Measurements from ENCODE around the gene LRP1B.

LRP1B gene

GRCh38 chr2:140639628-140640027 lies 1491.2 kb downstream of the LRP1B start:
- CTCF ChIA-PET, result no interaction called here
- H3K4me1 Mint-ChIP-seq, result no peaks in the 10 kb centered on the region
- no peaks in the 10 kb centered on the region for H3K9me3 Mint-ChIP-seq
- no peak overlapping the region for H3K27ac Mint-ChIP-seq
- no peak overlapping the region for H3K4me3 Mint-ChIP-seq
- DNase-seq, result no peak
- H3K36me3 Mint-ChIP-seq, result no peaks in the 10 kb centered on the region
- no peaks in the 10 kb centered on the region for H3K27me3 Mint-ChIP-seq

DNA sequence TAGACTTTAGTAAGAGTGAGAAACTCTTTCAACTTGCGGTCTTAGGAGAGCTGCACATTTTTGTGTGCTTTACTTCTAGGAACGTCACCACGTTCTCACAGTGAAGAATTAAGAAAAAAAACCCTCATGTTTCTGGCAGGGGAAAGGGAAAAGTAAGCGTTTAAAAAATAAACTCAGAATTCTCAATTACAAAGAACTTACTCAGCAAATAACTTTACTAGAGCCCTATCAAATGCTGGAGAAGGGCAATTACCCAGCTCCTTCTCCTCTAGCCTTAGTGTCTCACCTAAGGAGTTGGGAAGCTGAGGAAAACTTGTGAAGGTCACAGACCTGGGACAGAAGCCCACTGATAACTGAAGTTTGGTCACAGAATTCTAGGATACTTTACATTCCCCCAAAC lies 1500.3 kb downstream of the LRP1B start:
- CTCF ChIA-PET, result no interaction called here
- no peak for DNase-seq
- peaks cover 22% of the 10 kb centered on the region for H3K9me3 Mint-ChIP-seq
- no peak overlapping the region for H3K27ac Mint-ChIP-seq
- H3K4me1 Mint-ChIP-seq, result no peaks in the 10 kb centered on the region
- H3K36me3 Mint-ChIP-seq, result no peaks in the 10 kb centered on the region
- no peak overlapping the region for H3K4me3 Mint-ChIP-seq
- no peaks in the 10 kb centered on the region for H3K27me3 Mint-ChIP-seq

DNA sequence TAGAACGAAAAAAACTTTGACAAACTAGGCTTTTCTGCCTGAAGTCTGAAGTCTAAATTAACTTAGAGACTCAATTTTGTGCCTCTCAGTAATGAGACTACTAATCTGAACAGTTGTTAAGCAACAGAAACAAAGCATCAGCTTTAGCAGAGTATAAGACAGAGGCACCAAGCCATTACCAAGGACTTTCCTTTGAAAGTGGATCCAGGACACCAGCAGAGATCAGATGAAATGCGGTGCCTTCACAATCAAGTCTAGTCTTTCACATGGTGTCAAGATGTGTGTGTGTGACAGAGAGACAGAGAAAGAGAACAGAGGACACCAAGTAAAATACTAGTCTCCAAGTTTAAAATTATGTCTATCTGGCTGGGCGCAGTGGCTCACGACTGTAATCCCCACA lies 1502.9 kb downstream of the LRP1B start:
- Mint-ChIP-seq H3K36me3 (no peaks in the 10 kb centered on the region), H3K4me1 (no peaks in the 10 kb centered on the region), H3K9me3 (peaks cover 24% of the 10 kb centered on the region), H3K4me3 (no peak overlapping the region), H3K27ac (no peak overlapping the region), H3K27me3 (no peaks in the 10 kb centered on the region)
- CTCF ChIA-PET, result no interaction called here
- no peak for DNase-seq

DNA sequence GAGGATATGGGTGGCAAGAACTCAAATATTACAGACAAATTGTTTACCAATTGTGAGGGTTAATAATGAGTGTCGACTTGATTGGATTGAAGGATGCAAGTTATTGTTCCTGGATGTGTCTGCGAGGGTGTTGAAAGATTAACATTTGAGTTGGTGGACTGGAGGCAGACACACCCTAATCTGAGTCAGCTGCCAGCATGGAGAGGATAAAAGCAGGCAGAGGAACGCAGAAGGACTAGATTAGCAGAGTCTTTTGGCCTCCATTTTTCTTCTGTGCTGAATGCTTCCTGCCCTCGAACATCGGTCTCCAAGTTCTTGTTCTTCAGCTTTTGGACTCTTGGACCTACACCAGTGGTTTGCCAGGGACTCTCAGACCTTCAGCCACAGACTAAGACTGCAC lies 1503.7 kb downstream of the LRP1B start:
- H3K4me3 Mint-ChIP-seq, result no peak overlapping the region
- H3K9me3 Mint-ChIP-seq, result peaks cover 24% of the 10 kb centered on the region
- no peaks in the 10 kb centered on the region for H3K27me3 Mint-ChIP-seq
- CTCF ChIA-PET, result no interaction called here
- DNase-seq, result no peak
- no peak overlapping the region for H3K27ac Mint-ChIP-seq
- no peaks in the 10 kb centered on the region for H3K4me1 Mint-ChIP-seq
- no peaks in the 10 kb centered on the region for H3K36me3 Mint-ChIP-seq

GRCh38 chr2:140624200-140624599 lies 1506.6 kb downstream of the LRP1B start:
- H3K27ac Mint-ChIP-seq, result no peak overlapping the region
- H3K4me1 Mint-ChIP-seq, result no peaks in the 10 kb centered on the region
- H3K9me3 Mint-ChIP-seq, result peaks cover 18% of the 10 kb centered on the region
- H3K4me3 Mint-ChIP-seq, result no peak overlapping the region
- no peaks in the 10 kb centered on the region for H3K27me3 Mint-ChIP-seq
- no peaks in the 10 kb centered on the region for H3K36me3 Mint-ChIP-seq
- no peak for DNase-seq
- CTCF ChIA-PET, result no interaction called here

DNA sequence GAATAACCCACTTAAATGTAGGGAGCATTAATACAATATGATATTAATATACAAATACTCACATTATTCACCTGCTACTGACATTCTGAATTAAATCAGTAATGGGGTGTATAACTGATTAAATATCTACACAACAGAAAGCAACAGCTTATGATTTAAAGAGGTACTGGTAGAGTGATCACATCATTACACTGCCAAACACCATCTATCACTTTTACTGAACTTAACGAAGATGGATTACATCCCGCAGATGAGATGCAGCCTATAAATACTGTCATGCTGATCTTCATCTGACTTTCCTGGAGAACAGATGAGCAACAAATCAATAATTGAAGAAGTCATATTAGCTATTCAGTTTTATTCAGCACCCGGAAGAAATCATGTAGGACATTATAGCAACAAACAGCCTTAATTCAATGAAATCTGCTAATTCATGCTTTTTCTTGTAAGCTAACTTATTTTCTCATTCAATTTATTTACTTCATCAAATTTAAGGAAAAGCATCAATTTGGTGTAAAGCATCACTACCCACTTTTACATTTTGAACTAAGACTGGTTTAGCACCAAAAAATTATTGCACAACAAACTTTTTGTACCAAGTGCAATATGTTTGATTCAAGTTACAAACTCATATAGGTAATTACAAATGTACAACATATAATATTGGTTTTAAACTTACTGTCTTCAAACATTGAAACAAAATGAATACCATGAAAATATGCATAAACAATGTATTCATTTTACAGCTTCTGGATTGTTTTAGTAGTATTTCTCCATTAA lies 1509.0 kb downstream of the LRP1B start:
- no peak for DNase-seq

GRCh38 chr2:140604788-140605187 lies 1526.0 kb downstream of the LRP1B start:
- Mint-ChIP-seq H3K4me3 (no peak overlapping the region), H3K36me3 (no peaks in the 10 kb centered on the region), H3K27ac (no peak overlapping the region), H3K9me3 (peaks cover 10% of the 10 kb centered on the region), H3K4me1 (no peaks in the 10 kb centered on the region), H3K27me3 (no peaks in the 10 kb centered on the region)
- CTCF ChIA-PET, result no interaction called here
- no peak for DNase-seq

More for the DNA sequence above, 1509.0 kb downstream of the LRP1B start:
- H3K27me3 Mint-ChIP-seq, result no peaks in the 10 kb centered on the region
- CTCF ChIA-PET, result interaction anchor here (0.7 kb wide), 1 partner anchor 398 kb away, joined by 3 read pairs; no protein-coding TSS in a partner anchor
- H3K4me1 Mint-ChIP-seq, result no peaks in the 10 kb centered on the region
- peaks cover 6% of the 10 kb centered on the region for H3K9me3 Mint-ChIP-seq
- H3K27ac Mint-ChIP-seq, result no peak overlapping the region
- no peaks in the 10 kb centered on the region for H3K36me3 Mint-ChIP-seq
- H3K4me3 Mint-ChIP-seq, result no peak overlapping the region

DNA sequence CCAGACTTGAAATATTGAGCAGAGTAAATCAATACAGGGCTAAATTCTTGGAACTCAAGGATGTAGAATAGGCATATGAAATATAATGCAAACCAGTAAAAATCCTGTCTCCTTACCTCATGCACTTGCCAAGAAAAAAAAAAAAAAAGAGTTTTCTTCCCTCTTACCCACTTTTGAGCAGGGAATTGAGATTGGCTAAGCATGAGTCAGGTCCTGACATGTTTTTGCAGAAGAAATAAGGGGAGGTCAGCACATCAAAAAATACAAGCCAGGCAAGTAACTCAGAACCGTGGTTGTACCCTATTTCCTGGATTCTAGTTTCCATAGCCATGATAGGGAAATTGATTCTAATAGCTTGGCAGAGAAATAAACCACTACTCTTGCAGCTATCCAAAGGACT lies 1526.7 kb downstream of the LRP1B start:
- Mint-ChIP-seq H3K27me3 (no peaks in the 10 kb centered on the region), H3K27ac (no peak overlapping the region), H3K9me3 (peaks cover 10% of the 10 kb centered on the region), H3K36me3 (no peaks in the 10 kb centered on the region), H3K4me3 (no peak overlapping the region), H3K4me1 (no peaks in the 10 kb centered on the region)
- CTCF ChIA-PET, result no interaction called here
- DNase-seq, result no peak

GRCh38 chr2:140603416-140603815 lies 1527.4 kb downstream of the LRP1B start:
- Mint-ChIP-seq H3K4me3 (no peak overlapping the region), H3K4me1 (no peaks in the 10 kb centered on the region)

DNA sequence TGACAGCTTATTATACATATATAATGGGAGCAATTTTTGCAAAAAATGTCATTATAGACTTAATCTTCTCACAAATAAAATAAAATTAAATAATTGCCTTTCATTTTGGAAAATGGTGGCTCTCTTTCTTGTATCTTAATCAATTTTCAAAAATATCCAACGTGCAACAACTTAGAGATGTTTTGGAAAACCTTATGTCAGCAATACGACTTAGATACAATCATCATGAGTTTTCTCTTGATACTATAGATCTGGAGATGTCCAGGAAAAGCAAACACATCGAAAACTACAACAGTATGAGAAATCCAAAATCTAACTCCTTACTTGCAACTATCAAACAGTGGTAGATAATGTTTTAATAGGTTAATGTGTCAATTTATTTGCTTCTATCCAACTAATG lies 1529.0 kb downstream of the LRP1B start:
- Mint-ChIP-seq H3K9me3 (peaks cover 13% of the 10 kb centered on the region), H3K27ac (no peak overlapping the region), H3K4me3 (no peak overlapping the region), H3K36me3 (no peaks in the 10 kb centered on the region), H3K27me3 (no peaks in the 10 kb centered on the region), H3K4me1 (no peaks in the 10 kb centered on the region)
- CTCF ChIA-PET, result no interaction called here
- DNase-seq, result no peak

More at GRCh38 chr2:140603416-140603815, 1527.4 kb downstream of the LRP1B start:
- Mint-ChIP-seq H3K9me3 (peaks cover 10% of the 10 kb centered on the region), H3K27me3 (no peaks in the 10 kb centered on the region), H3K27ac (no peak overlapping the region), H3K36me3 (no peaks in the 10 kb centered on the region)
- CTCF ChIA-PET, result no interaction called here
- no peak for DNase-seq

DNA sequence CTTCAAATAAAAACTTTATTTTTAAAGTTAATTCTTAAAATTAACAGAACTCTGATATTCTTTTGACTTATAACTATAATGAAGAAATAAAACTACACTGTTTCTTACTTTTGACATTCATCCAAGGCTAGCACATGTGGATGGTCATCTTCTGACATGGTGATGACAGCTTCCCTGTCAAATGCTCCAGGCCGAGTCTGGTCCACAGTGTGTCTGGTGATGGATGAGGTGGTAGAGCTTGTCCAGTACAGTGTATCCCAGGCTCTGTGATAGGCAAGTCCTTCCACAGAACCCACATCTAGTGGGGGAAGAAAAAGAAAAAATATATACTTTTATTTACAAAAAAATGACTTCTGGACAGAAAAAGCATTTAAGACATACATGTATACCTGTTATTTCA lies 1529.5 kb downstream of the LRP1B start:
- H3K4me3 Mint-ChIP-seq, result no peak overlapping the region
- no peaks in the 10 kb centered on the region for H3K36me3 Mint-ChIP-seq
- H3K27ac Mint-ChIP-seq, result no peak overlapping the region
- no peak for DNase-seq
- H3K9me3 Mint-ChIP-seq, result peaks cover 13% of the 10 kb centered on the region
- CTCF ChIA-PET, result no interaction called here
- no peaks in the 10 kb centered on the region for H3K4me1 Mint-ChIP-seq
- H3K27me3 Mint-ChIP-seq, result no peaks in the 10 kb centered on the region

- H3K27ac Mint-ChIP-seq, result no peak overlapping the region
- no peaks in the 10 kb centered on the region for H3K27me3 Mint-ChIP-seq
- peaks cover 13% of the 10 kb centered on the region for H3K9me3 Mint-ChIP-seq
- no peaks in the 10 kb centered on the region for H3K36me3 Mint-ChIP-seq
- DNase-seq, result no peak
- no peak overlapping the region for H3K4me3 Mint-ChIP-seq
- CTCF ChIA-PET, result no interaction called here
- no peaks in the 10 kb centered on the region for H3K4me1 Mint-ChIP-seq
Observed at GRCh38 chr2:140600116-140600515, 1530.7 kb downstream of the LRP1B start.

- CTCF ChIA-PET, result no interaction called here
Observed at GRCh38 chr2:140597836-140598235, 1533.0 kb downstream of the LRP1B start.

DNA sequence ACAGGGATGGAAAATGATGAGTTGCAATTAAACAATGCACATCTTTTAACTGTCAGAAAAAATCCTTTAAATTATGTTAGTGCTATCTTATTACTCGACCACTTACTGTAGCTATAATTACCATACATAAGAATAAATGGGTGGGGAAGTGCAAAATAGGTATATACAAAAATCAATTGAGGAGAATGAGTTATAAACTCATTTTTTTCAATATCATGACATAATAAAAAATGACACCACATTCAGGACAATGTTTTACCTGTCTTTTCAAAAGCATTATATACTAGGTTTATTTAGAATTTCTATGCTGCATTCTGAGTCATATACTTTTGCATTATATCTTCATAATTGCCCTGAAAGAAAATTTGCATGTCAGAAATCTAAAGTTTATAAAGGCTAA lies 1533.6 kb downstream of the LRP1B start:
- CTCF ChIA-PET, result no interaction called here
- no peak overlapping the region for H3K27ac Mint-ChIP-seq
- no peaks in the 10 kb centered on the region for H3K4me1 Mint-ChIP-seq
- H3K27me3 Mint-ChIP-seq, result no peaks in the 10 kb centered on the region
- DNase-seq, result no peak
- no peaks in the 10 kb centered on the region for H3K36me3 Mint-ChIP-seq
- no peak overlapping the region for H3K4me3 Mint-ChIP-seq
- H3K9me3 Mint-ChIP-seq, result peaks cover 4% of the 10 kb centered on the region

More at GRCh38 chr2:140597836-140598235, 1533.0 kb downstream of the LRP1B start:
- Mint-ChIP-seq H3K4me1 (no peaks in the 10 kb centered on the region), H3K27me3 (no peaks in the 10 kb centered on the region), H3K4me3 (no peak overlapping the region), H3K27ac (no peak overlapping the region), H3K36me3 (no peaks in the 10 kb centered on the region), H3K9me3 (peaks cover 4% of the 10 kb centered on the region)
- no peak for DNase-seq

DNA sequence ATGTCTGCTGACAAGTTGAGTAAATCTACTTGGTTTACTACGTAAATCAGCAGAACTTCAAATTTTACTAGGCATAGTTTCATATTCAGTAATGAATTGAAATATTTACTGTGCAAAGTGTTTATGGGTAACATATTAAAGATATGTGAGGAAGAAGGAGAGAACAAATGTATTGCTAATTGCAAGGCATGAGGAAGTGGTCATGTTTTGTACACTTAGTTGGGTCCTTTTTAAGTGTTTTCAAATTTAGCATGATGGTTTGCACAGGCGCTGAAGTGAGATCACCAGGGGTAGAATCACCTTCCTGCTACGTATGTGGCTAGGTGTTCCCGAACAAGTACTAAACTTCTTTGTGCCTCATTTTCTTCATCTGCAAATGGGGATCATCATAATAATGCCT lies 1534.4 kb downstream of the LRP1B start:
- no peak overlapping the region for H3K4me3 Mint-ChIP-seq
- H3K4me1 Mint-ChIP-seq, result no peaks in the 10 kb centered on the region
- H3K27me3 Mint-ChIP-seq, result no peaks in the 10 kb centered on the region
- no peak overlapping the region for H3K27ac Mint-ChIP-seq
- no peak for DNase-seq
- peaks cover 4% of the 10 kb centered on the region for H3K9me3 Mint-ChIP-seq
- CTCF ChIA-PET, result no interaction called here
- H3K36me3 Mint-ChIP-seq, result no peaks in the 10 kb centered on the region

Measured in activated naive CD4-positive, alpha-beta T cell treated with anti-CD3 and anti-CD28 coated beads, Interleukin-2, amount 10 ng/mL, durations not matched to agents 7 days and 5 days (primary cell).